ENCODE results near the gene CLTC. TPM values are rescaled to one million over a fixed set of nuclear protein-coding genes. Genes with fewer than 3 reads are reported as not detected.

The CLTC gene
- total and polyA plus RNA-seq, 2 donors (not counting 1 experiment from before 2014, with no cell fraction given) = 25.9 to 114 TPM

DNA sequence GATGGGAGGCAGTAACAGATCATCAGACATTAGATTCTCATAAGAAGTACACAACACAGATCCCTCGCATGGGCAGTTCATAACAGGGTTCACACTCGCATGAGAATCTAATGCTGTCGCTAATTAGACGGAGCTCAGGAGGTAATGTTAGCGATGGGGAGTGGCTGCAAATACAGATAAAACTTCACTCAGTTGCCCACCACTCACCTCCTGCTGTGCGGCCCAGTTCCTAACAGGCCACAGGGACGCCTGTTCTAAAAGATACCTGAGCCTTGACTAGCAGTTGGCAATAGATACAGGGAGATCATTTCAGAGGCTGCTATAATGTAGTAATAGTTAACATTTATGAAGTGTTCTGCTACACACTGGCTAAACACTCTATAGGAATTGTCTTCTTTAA is 82.6 kb downstream of the CLTC start:
- no peak overlapping the region for H3K9ac ChIP-seq (ENCODE audit: low read length)
- H3K4me3 Mint-ChIP-seq = no peak overlapping the region
- no peaks in the 10 kb centered on the region for H3K27me3 Mint-ChIP-seq
- no peak overlapping the region for H3K4me2 ChIP-seq (replicated peaks; ENCODE audit: low read depth, low read length, poor library complexity, severe bottlenecking)
- peaks cover 11 to 12% of the 10 kb centered on the region in 2 donors for H3K4me1 ChIP-seq (ENCODE audit: control insufficient read depth in 2 of 2, insufficient read depth in 2 of 2, low read length in 2 of 2)
- intact Hi-C loops (cut with micrococcal nuclease) = no loop called here
- H3K9me3 Mint-ChIP-seq (ENCODE audit: insufficient read depth) = no peaks in the 10 kb centered on the region
- H3K27me3 ChIP-seq (replicated peaks in 1 of 4; ENCODE audit: control extremely low read depth in 1 of 4, control insufficient read depth in 3 of 4, insufficient read depth in 4 of 4, low read length in 3 of 4) = no peaks in the 10 kb centered on the region
- ATAC-seq (ENCODE audit: low read depth) (no peak), DNase-seq (no peak)
- peak overlapping the region in 1 of 2 donors; percentile 34 for H3K27ac ChIP-seq (ENCODE audit: low read length in 2 of 2)
- H3K79me2 ChIP-seq (ENCODE audit: control insufficient read depth, insufficient read depth, low read length) = peaks cover 86% of the 10 kb centered on the region
- WGBS (ENCODE audit: insufficient coverage) = 93% methylated on average over 3 of the region's 7 CpGs
- peaks cover 62% of the 10 kb centered on the region for H3K4me1 Mint-ChIP-seq
- H4K20me1 ChIP-seq (ENCODE audit: control insufficient read depth, insufficient read depth, low read length, poor library complexity, severe bottlenecking) = peaks cover 27% of the 10 kb centered on the region
- TF ChIP-seq EZH2 (IDR thresholded peaks at IDR 0.05; ENCODE audit: borderline replicate concordance, insufficient read depth, low read depth, low read length, poor library complexity, severe bottlenecking) (no peak), CTCF (IDR thresholded peaks at IDR 0.05) (no peak)
- H3K27ac Mint-ChIP-seq = peak overlapping the region; percentile 33
- H2AFZ ChIP-seq (ENCODE audit: insufficient read depth, low read depth, low read length, poor library complexity, severe bottlenecking) = no peak overlapping the region
- no peaks in the 10 kb centered on the region for H3K9me3 ChIP-seq (ENCODE audit: control extremely low read depth in 1 of 3, control insufficient read depth in 2 of 3, insufficient read depth in 1 of 3, low read length in 2 of 3)
- no peak overlapping the region for H3K4me3 ChIP-seq (ENCODE audit: control extremely low read depth in 1 of 5, extremely low read depth in 1 of 5, insufficient read depth in 1 of 5, low read depth in 2 of 5, low read length in 4 of 5)
- POLR2A ChIA-PET = interaction anchor here (0.7 kb wide), 1 partner anchor 83 kb away, joined by 5 read pairs; no protein-coding TSS in a partner anchor
- peaks cover 13 to 26% of the 10 kb centered on the region in 2 experiments for H3K36me3 ChIP-seq (replicated peaks in 1 of 2; ENCODE audit: control extremely low read depth in 1 of 2, control insufficient read depth in 1 of 2, extremely low read depth in 1 of 2, insufficient read depth in 2 of 2, low read length in 1 of 2)
- CTCF ChIA-PET = interaction anchor here (0.6 kb wide), 1 partner anchor 363 kb away, joined by 3 read pairs; no protein-coding TSS in a partner anchor
